SU-DHL-6 (cell line): ENCODE data around the gene PLXDC1.
"Not testable (repeated sequence)": the region's sequence is repeated elsewhere in the genome, so short reads cannot be mapped to it uniquely, and the experiment has no call there.

Source experiments
- H2AFZ ChIP-seq: fragments of 200-600 bp; sonication (generic); 2 replicates; pipeline ENCODE4 v1.6.1; 2014; ENCODE audit warnings: low read depth, mild to moderate bottlenecking, moderate library complexity, mixed read lengths, antibody characterized with exemption, low read length; ENCODE audit not compliant: severe bottlenecking
- H3F3A ChIP-seq: fragments of 200-600 bp; shearing (Covaris generic); 2 replicates; pipeline ENCODE4 v1.6.0; 2016; ENCODE audit warnings: antibody characterized with exemption, mild to moderate bottlenecking; ENCODE audit not compliant: insufficient read depth
- H3K27ac ChIP-seq: fragments of 200-600 bp; sonication (generic); 2 replicates; pipeline ENCODE4 v1.5.1; 2016; ENCODE audit warnings: low read depth, mild to moderate bottlenecking, low read length, moderate library complexity, mixed read lengths
- H3K27me3 ChIP-seq: fragments of 200-600 bp; sonication (generic), shearing (Covaris generic); 2 replicates; pipeline ENCODE4 v1.6.0; 2014; ENCODE audit warnings: mild to moderate bottlenecking, low read length
- H3K36me3 ChIP-seq: fragments of 200-600 bp; sonication (generic); 2 replicates; pipeline ENCODE4 v1.6.1; 2014; ENCODE audit warnings: mild to moderate bottlenecking, low read length, mixed read lengths
- H3K4me2 ChIP-seq: fragments of 300-600, 200-600 bp; shearing (Covaris generic), sonication (generic); 2 replicates; pipeline ENCODE4 v1.6.0; 2014; ENCODE audit warnings: low read length, low read depth, mild to moderate bottlenecking; ENCODE audit not compliant: poor library complexity, severe bottlenecking
- H3K4me3 ChIP-seq: fragments of 200-600 bp; sonication (generic); 2 replicates; pipeline ENCODE4 v1.5.1; 2014; ENCODE audit warnings: antibody characterized with exemption, low read length, mild to moderate bottlenecking, mixed read lengths; ENCODE audit not compliant: insufficient read depth, poor library complexity, severe bottlenecking
- H3K79me2 ChIP-seq: fragments of 200-600 bp; sonication (generic); 2 replicates; pipeline ENCODE4 v1.6.1; 2014; ENCODE audit warnings: mild to moderate bottlenecking, low read length, moderate library complexity; ENCODE audit not compliant: insufficient read depth
- H3K9ac ChIP-seq: fragments of 200-600 bp; sonication (generic); 2 replicates; pipeline ENCODE4 v1.7.0; 2014; ENCODE audit warnings: mild to moderate bottlenecking, low read length
- H3K9me2 ChIP-seq: fragments of 200-600 bp; sonication (generic); replicated peaks from 2 replicates; pipeline ENCODE4 v1.6.1; 2014; ENCODE audit warnings: low read length; ENCODE audit not compliant: insufficient read depth
- H3K9me3 ChIP-seq: fragments of 200-600 bp; sonication (generic); 2 replicates; pipeline ENCODE4 v1.6.1; 2014; ENCODE audit warnings: low read length, mixed read lengths; ENCODE audit not compliant: insufficient read depth
- H4K20me1 ChIP-seq: fragments of 200-600 bp; sonication (generic); 2 replicates; pipeline ENCODE4 v1.6.1; 2014; ENCODE audit warnings: low read depth, mild to moderate bottlenecking, antibody characterized with exemption, low read length, moderate library complexity, mixed read lengths
- EZH2phosphoT487 ChIP-seq: fragments of 200-600 bp; sonication (generic), shearing (Covaris generic); conservative IDR thresholded peaks from 2 replicates; pipeline ENCODE4 v1.6.1; 2018; ENCODE audit warnings: mild to moderate bottlenecking, antibody characterized with exemption, low read length, moderate library complexity, mixed read lengths
- TF ChIP-seq, protein P1 (sequence below): fragments of 200-600 bp; sonication (generic); IDR thresholded peaks from one replicate; pipeline ENCODE4 v1.5.1; 2017; ENCODE audit warnings: antibody characterized with exemption, mild to moderate bottlenecking, low read length, moderate library complexity; ENCODE audit not compliant: insufficient read depth, poor library complexity, severe bottlenecking

Gene PLXDC1

GRCh38 chr17:39045948-39046679, 105.3 kb downstream of the PLXDC1 start:
- H3K27ac ChIP-seq: no peak overlapping the region
- peaks cover 5% of the 10 kb centered on the region; the same call in 1 of the 2 replicates for H3K9me3 ChIP-seq

DNA sequence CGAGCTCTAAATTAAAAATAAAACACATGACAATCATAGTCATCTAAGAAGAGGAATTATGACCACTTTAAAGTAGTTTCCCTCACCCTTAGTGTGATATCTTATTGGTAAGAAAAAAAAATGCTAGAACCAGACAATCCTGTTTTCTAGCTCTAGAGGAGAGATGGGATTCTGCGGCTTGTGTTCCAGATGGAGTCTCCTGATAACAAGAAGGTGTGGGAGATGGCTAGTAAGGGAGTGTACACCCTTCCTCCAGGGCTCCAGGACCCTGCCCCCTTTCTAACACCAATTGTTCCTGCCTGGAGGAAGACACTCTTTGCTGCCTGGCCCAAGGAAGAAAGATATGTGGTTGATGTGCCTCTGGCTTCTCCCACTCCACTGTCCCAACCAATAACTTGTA, 115.4 kb downstream of the PLXDC1 start:
- no peaks in the 10 kb centered on the region for H3K9me3 ChIP-seq
- no peaks in the 10 kb centered on the region for H3K9me2 ChIP-seq
- no peaks in the 10 kb centered on the region for H3F3A ChIP-seq
- H3K79me2 ChIP-seq: no peaks in the 10 kb centered on the region
- H3K9ac ChIP-seq: no peak overlapping the region
- H3K27ac ChIP-seq: no peak overlapping the region
- no peak overlapping the region for H3K4me3 ChIP-seq
- no peak overlapping the region for H2AFZ ChIP-seq
- no peaks in the 10 kb centered on the region for H4K20me1 ChIP-seq
- no peaks in the 10 kb centered on the region for H3K36me3 ChIP-seq
- no peak overlapping the region for H3K4me2 ChIP-seq
- TF ChIP-seq EZH2phosphoT487: no peak
- TF ChIP-seq, protein P1, sequence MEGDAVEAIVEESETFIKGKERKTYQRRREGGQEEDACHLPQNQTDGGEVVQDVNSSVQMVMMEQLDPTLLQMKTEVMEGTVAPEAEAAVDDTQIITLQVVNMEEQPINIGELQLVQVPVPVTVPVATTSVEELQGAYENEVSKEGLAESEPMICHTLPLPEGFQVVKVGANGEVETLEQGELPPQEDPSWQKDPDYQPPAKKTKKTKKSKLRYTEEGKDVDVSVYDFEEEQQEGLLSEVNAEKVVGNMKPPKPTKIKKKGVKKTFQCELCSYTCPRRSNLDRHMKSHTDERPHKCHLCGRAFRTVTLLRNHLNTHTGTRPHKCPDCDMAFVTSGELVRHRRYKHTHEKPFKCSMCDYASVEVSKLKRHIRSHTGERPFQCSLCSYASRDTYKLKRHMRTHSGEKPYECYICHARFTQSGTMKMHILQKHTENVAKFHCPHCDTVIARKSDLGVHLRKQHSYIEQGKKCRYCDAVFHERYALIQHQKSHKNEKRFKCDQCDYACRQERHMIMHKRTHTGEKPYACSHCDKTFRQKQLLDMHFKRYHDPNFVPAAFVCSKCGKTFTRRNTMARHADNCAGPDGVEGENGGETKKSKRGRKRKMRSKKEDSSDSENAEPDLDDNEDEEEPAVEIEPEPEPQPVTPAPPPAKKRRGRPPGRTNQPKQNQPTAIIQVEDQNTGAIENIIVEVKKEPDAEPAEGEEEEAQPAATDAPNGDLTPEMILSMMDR: no peak
- no peaks in the 10 kb centered on the region for H3K27me3 ChIP-seq

More at GRCh38 chr17:39045948-39046679, 105.3 kb downstream of the PLXDC1 start:
- no peak overlapping the region for H3K4me3 ChIP-seq
- H3K36me3 ChIP-seq: no peaks in the 10 kb centered on the region
- no peaks in the 10 kb centered on the region for H3F3A ChIP-seq
- TF ChIP-seq, protein P1: no peak
- no peak for TF ChIP-seq EZH2phosphoT487
- H3K9me2 ChIP-seq: no peaks in the 10 kb centered on the region
- H2AFZ ChIP-seq: no peak overlapping the region
- H3K9ac ChIP-seq: no peak overlapping the region
- no peaks in the 10 kb centered on the region for H3K79me2 ChIP-seq
- no peaks in the 10 kb centered on the region for H3K27me3 ChIP-seq
- no peaks in the 10 kb centered on the region for H4K20me1 ChIP-seq
- H3K4me2 ChIP-seq: no peak overlapping the region

GRCh38 chr17:39035578-39035977, 115.9 kb downstream of the PLXDC1 start:
- not testable (repeated sequence) for H3K79me2 ChIP-seq, H3F3A ChIP-seq, H2AFZ ChIP-seq, H3K9ac ChIP-seq, H4K20me1 ChIP-seq, H3K9me2 ChIP-seq, H3K27ac ChIP-seq, H3K4me3 ChIP-seq, H3K27me3 ChIP-seq, H3K4me2 ChIP-seq, H3K36me3 ChIP-seq, H3K9me3 ChIP-seq

- H3K27ac ChIP-seq: no peak overlapping the region
- no peaks in the 10 kb centered on the region for H3K79me2 ChIP-seq
- H3K9me2 ChIP-seq: no peaks in the 10 kb centered on the region
- TF ChIP-seq EZH2phosphoT487: no peak
- TF ChIP-seq, protein P1: no peak
- H3K36me3 ChIP-seq: no peaks in the 10 kb centered on the region
- no peak overlapping the region for H3K4me2 ChIP-seq
- no peaks in the 10 kb centered on the region for H4K20me1 ChIP-seq
- no peaks in the 10 kb centered on the region for H3K9me3 ChIP-seq
- no peak overlapping the region for H3K4me3 ChIP-seq
- H3K9ac ChIP-seq: no peak overlapping the region
- H3F3A ChIP-seq: no peaks in the 10 kb centered on the region
- H3K27me3 ChIP-seq: no peaks in the 10 kb centered on the region
- H2AFZ ChIP-seq: no peak overlapping the region
Measured at GRCh38 chr17:39028690-39029089, 122.7 kb downstream of the PLXDC1 start.
